ENCODE data around the gene NRBP1. TPM values are rescaled to one million over a fixed set of nuclear protein-coding genes. Genes with fewer than 3 reads are reported as not detected.
A peak's percentile ranks its signal among the peaks of the same experiment; 100 is the strongest.

NRBP1 gene
- total and polyA plus RNA-seq, 2 of the 4 experiments (the other 2 are of a cell fraction) = 120 to 155 TPM

GRCh38 chr2:27431395-27431794 is 3.0 kb downstream of the NRBP1 start:
- Histone ChIP-seq H3K79me1 (ENCODE audit: low read depth in 1 of 2, low read length in 2 of 2) (peaks cover 21 to 63% of the 10 kb centered on the region in 2 experiments), H3K9me1 (ENCODE audit: insufficient read depth, low read length) (0 out of 2 replicates have a peak, but pooled peaks cover 3% of the 10 kb centered on the region), H4K8ac (ENCODE audit: low read depth in 2 of 2, low read length in 2 of 2) (no peak overlapping the region), H2BK15ac (ENCODE audit: low read depth, low read length) (no peak overlapping the region), H3K14ac (replicated peaks; ENCODE audit: low read depth, low read length) (no peak overlapping the region), H3K27me3 (ENCODE audit: control insufficient read depth, insufficient read depth, low read length) (no peaks in the 10 kb centered on the region), H2AK9ac (replicated peaks; ENCODE audit: low read depth, low read length, poor library complexity) (no peak overlapping the region), H3K9me3 (ENCODE audit: control insufficient read depth, insufficient read depth, low read length) (no peaks in the 10 kb centered on the region), H2AK5ac (ENCODE audit: low read depth, low read length) (0 out of 2 replicates have a peak overlapping the region, but pooled peaks have one; percentile 7), H4K20me1 (ENCODE audit: insufficient read depth, low read length) (peaks cover 52% of the 10 kb centered on the region), H3K23ac (ENCODE audit: low read depth, low read length) (0 out of 2 replicates have a peak overlapping the region, but pooled peaks have one; percentile 13), H2BK20ac (ENCODE audit: low read depth, low read length) (no peak overlapping the region), H3K18ac (ENCODE audit: low read depth, low read length) (no peak overlapping the region), H3K4ac (ENCODE audit: low read depth, low read length) (no peak overlapping the region), H3K36me3 (ENCODE audit: control insufficient read depth, insufficient read depth, low read length) (peaks cover 27% of the 10 kb centered on the region), H3K27ac (ENCODE audit: insufficient read depth, low read length) (no peak overlapping the region), H3K4me3 (ENCODE audit: insufficient read depth, low read depth, low read length) (no peak overlapping the region), H4K91ac (ENCODE audit: insufficient read depth, low read depth, low read length) (no peak overlapping the region), H3K4me2 (ENCODE audit: low read depth, low read length) (no peak overlapping the region), H2AFZ (replicated peaks; ENCODE audit: low read length, poor library complexity) (no peak overlapping the region), H3K4me1 (ENCODE audit: control insufficient read depth, insufficient read depth, low read length) (peaks cover 8% of the 10 kb centered on the region), H3K56ac (ENCODE audit: extremely low read depth, insufficient read depth, low read length) (no peak overlapping the region), H2BK120ac (ENCODE audit: low read depth, low read length) (no peak overlapping the region), H2BK5ac (ENCODE audit: low read depth, low read length, poor library complexity, severe bottlenecking) (no peak overlapping the region), H3K9ac (ENCODE audit: low read depth, low read length) (no peak overlapping the region), H4K5ac (ENCODE audit: low read depth, low read length) (no peak overlapping the region)
- DNase-seq = peak; percentile 62
- no TSS peak for BruUV-seq (replicated peaks)
- ChIA-PET CTCF (interaction anchor here (1.4 kb wide), 1 partner anchor 22 kb away, joined by 6 read pairs; the partner anchor contains the start of gene PPM1G), POLR2A (ENCODE audit: unreplicated experiment) (interaction anchor here (1.4 kb wide), 1 partner anchor 17 kb away, joined by 3 read pairs; no protein-coding TSS in a partner anchor)
- intact Hi-C loops (cut with micrococcal nuclease) = no loop called here
- dilution Hi-C loops (cut with HindIII; ENCODE audit: low sequenced_read_pairs, unreplicated experiment) = no loop called here
- in situ Hi-C loops (cut with MboI; ENCODE audit: low sequenced_read_pairs) = no loop called here
- TF ChIP-seq FOS (IDR thresholded peaks at IDR 0.05; ENCODE audit: low read depth, low read length) = no peak
- no peak for TF ChIP-seq BHLHE40 (IDR thresholded peaks at IDR 0.05; ENCODE audit: low read depth, low read length)
- TF ChIP-seq USF2 (IDR thresholded peaks at IDR 0.05; ENCODE audit: low read depth, low read length) = peak; percentile 75
- no peak for TF ChIP-seq CHD1 (IDR thresholded peaks at IDR 0.05; ENCODE audit: low read depth, low read length)
- ATAC-seq (ENCODE audit: low read depth) = no peak

All from IMR-90 (cell line).